ENCODE results near the gene SYT17. TPM values are rescaled to one million over a fixed set of nuclear protein-coding genes. Genes with fewer than 3 reads are reported as not detected.

The SYT17 gene
- total RNA-seq, 1 experiment from 2014 or later = 4.2 TPM

- no peaks in the 10 kb centered on the region for H3K4me1 Mint-ChIP-seq (ENCODE audit: low read depth, unreplicated experiment)
- Histone ChIP-seq H3K9me3 (no peaks in the 10 kb centered on the region), H3K27me3 (replicated peaks; ENCODE audit: control insufficient read depth, insufficient read depth, low read length) (no peaks in the 10 kb centered on the region), H3K36me3 (ENCODE audit: control insufficient read depth, insufficient read depth, low read length) (no peaks in the 10 kb centered on the region), H3K4me3 (ENCODE audit: low read depth, low read length) (no peak overlapping the region), H3K4me1 (no peaks in the 10 kb centered on the region)
- intact Hi-C loops (cut with micrococcal nuclease; ENCODE audit: unreplicated experiment) = no loop called here
- no peak for TF ChIP-seq CTCF (IDR thresholded peaks at IDR 0.05; ENCODE audit: insufficient read depth in 1 of 2, low read depth in 1 of 2, low read length in 1 of 2, severe bottlenecking in 1 of 2, unreplicated experiment in 1 of 2)
- no TSS peak for BruUV-seq (replicated peaks)
- H3K27ac Mint-ChIP-seq (ENCODE audit: unreplicated experiment) = no peak overlapping the region
- H3K4me3 Mint-ChIP-seq (ENCODE audit: unreplicated experiment) = no peak overlapping the region
- no peaks in the 10 kb centered on the region for H3K9me3 Mint-ChIP-seq (ENCODE audit: unreplicated experiment)
- no peak for DNase-seq
- CTCF ChIA-PET = no interaction called here
- POLR2A ChIA-PET = no interaction called here
- no peaks in the 10 kb centered on the region for H3K36me3 Mint-ChIP-seq (ENCODE audit: insufficient read depth, unreplicated experiment)
- peaks cover 6% of the 10 kb centered on the region for H3K27me3 Mint-ChIP-seq (ENCODE audit: insufficient read depth, unreplicated experiment)
Measured at GRCh38 chr16:19288872-19289799, 121.1 kb downstream of the SYT17 start.

- Mint-ChIP-seq H3K36me3 (ENCODE audit: insufficient read depth, unreplicated experiment) (no peaks in the 10 kb centered on the region), H3K4me1 (ENCODE audit: low read depth, unreplicated experiment) (no peaks in the 10 kb centered on the region), H3K27me3 (ENCODE audit: insufficient read depth, unreplicated experiment) (peaks cover 6% of the 10 kb centered on the region), H3K27ac (ENCODE audit: unreplicated experiment) (no peak overlapping the region), H3K9me3 (ENCODE audit: unreplicated experiment) (no peaks in the 10 kb centered on the region), H3K4me3 (ENCODE audit: unreplicated experiment) (no peak overlapping the region)
- Histone ChIP-seq H3K36me3 (ENCODE audit: control insufficient read depth, insufficient read depth, low read length) (no peaks in the 10 kb centered on the region), H3K9me3 (no peaks in the 10 kb centered on the region), H3K27me3 (replicated peaks; ENCODE audit: control insufficient read depth, insufficient read depth, low read length) (no peaks in the 10 kb centered on the region), H3K4me1 (no peaks in the 10 kb centered on the region), H3K4me3 (ENCODE audit: low read depth, low read length) (no peak overlapping the region)
- intact Hi-C loops (cut with micrococcal nuclease; ENCODE audit: unreplicated experiment) = no loop called here
- ChIA-PET CTCF (no interaction called here), POLR2A (no interaction called here)
- TF ChIP-seq CTCF (IDR thresholded peaks at IDR 0.05; ENCODE audit: insufficient read depth in 1 of 2, low read depth in 1 of 2, low read length in 1 of 2, severe bottlenecking in 1 of 2, unreplicated experiment in 1 of 2) = no peak
- DNase-seq = no peak
- BruUV-seq (replicated peaks) = no TSS peak
Measured at GRCh38 chr16:19289811-19290485, 121.9 kb downstream of the SYT17 start.

- POLR2A ChIA-PET = no interaction called here
- Mint-ChIP-seq H3K27ac (ENCODE audit: unreplicated experiment) (no peak overlapping the region), H3K36me3 (ENCODE audit: insufficient read depth, unreplicated experiment) (no peaks in the 10 kb centered on the region), H3K4me1 (ENCODE audit: low read depth, unreplicated experiment) (no peaks in the 10 kb centered on the region), H3K27me3 (ENCODE audit: insufficient read depth, unreplicated experiment) (peaks cover 6% of the 10 kb centered on the region), H3K4me3 (ENCODE audit: unreplicated experiment) (no peak overlapping the region), H3K9me3 (ENCODE audit: unreplicated experiment) (no peaks in the 10 kb centered on the region)
- H3K27me3 ChIP-seq (replicated peaks; ENCODE audit: control insufficient read depth, insufficient read depth, low read length) = no peaks in the 10 kb centered on the region
- no peak for DNase-seq
- CTCF ChIA-PET = no interaction called here
- H3K36me3 ChIP-seq (ENCODE audit: control insufficient read depth, insufficient read depth, low read length) = no peaks in the 10 kb centered on the region
- intact Hi-C loops (cut with micrococcal nuclease; ENCODE audit: unreplicated experiment) = no loop called here
- H3K4me1 ChIP-seq = no peaks in the 10 kb centered on the region
- BruUV-seq (replicated peaks) = no TSS peak
- no peak overlapping the region for H3K4me3 ChIP-seq (ENCODE audit: low read depth, low read length)
- TF ChIP-seq CTCF (IDR thresholded peaks at IDR 0.05; ENCODE audit: insufficient read depth in 1 of 2, low read depth in 1 of 2, low read length in 1 of 2, severe bottlenecking in 1 of 2, unreplicated experiment in 1 of 2) = no peak
- no peaks in the 10 kb centered on the region for H3K9me3 ChIP-seq
Measured at GRCh38 chr16:19290860-19291259, 122.8 kb downstream of the SYT17 start.
